Activated T-cell treated with anti-CD3 and anti-CD28 coated beads, Interleukin-2, amount 50 U/mL, for 72 hours (primary cell): ENCODE data around the gene CERS4. TPM values are rescaled to one million over a fixed set of nuclear protein-coding genes. Genes with fewer than 3 reads are reported as not detected.
"Not testable (repeated sequence)": the region's sequence is repeated elsewhere in the genome, so short reads cannot be mapped to it uniquely, and the experiment has no call there.

Experiments used
- ATAC-seq, 2 donors: fragments of 150-1000 bp; cut with Tn5 transposase; replicated peaks in 1 of 2; 2 replicates each; pipeline ENCODE4 v1.10.0; 2021; ENCODE audit warnings: moderate library complexity in 2 of 2, mild to moderate bottlenecking in 1 of 2
- DNase-seq, 2 donors: peaks; one replicate each; pipeline ENCODE4 v3.0.0; 2021 to 2022; ENCODE audit warnings: mixed read lengths in 1 of 2
- H3K27ac Mint-ChIP-seq: one replicate; pipeline ENCODE4 v1.8.0; 2022; ENCODE audit warnings: mild to moderate bottlenecking, moderate library complexity, mixed read lengths
- H3K27me3 Mint-ChIP-seq: one replicate; pipeline ENCODE4 v1.8.0; 2022; ENCODE audit warnings: low read depth, mixed read lengths
- H3K36me3 Mint-ChIP-seq, 2 donors: one replicate each; pipeline ENCODE4 v1.8.0; 2022; ENCODE audit warnings: mixed read lengths in 2 of 2, mild to moderate bottlenecking in 1 of 2; ENCODE audit not compliant: insufficient read depth in 2 of 2
- H3K4me1 Mint-ChIP-seq: one replicate; pipeline ENCODE4 v1.8.0; 2022; ENCODE audit warnings: low read depth, mixed read lengths
- H3K4me3 Mint-ChIP-seq, 2 donors: one replicate each; pipeline ENCODE4 v1.8.0; 2022; ENCODE audit warnings: mild to moderate bottlenecking in 2 of 2, mixed read lengths in 2 of 2, moderate library complexity in 2 of 2
- H3K9me3 Mint-ChIP-seq, 2 donors: one replicate each; pipeline ENCODE4 v1.8.0; 2022; ENCODE audit warnings: mixed read lengths in 2 of 2
- total RNA-seq, 2 donors: library from RNA; stranded (reverse); gene quantifications; one replicate each; pipeline ENCODE4 v1.2.3, GENCODE V29; 2022

The CERS4 gene
- total RNA-seq, 2 donors from 2014 or later, result 23.2 to 29.5 TPM

DNA sequence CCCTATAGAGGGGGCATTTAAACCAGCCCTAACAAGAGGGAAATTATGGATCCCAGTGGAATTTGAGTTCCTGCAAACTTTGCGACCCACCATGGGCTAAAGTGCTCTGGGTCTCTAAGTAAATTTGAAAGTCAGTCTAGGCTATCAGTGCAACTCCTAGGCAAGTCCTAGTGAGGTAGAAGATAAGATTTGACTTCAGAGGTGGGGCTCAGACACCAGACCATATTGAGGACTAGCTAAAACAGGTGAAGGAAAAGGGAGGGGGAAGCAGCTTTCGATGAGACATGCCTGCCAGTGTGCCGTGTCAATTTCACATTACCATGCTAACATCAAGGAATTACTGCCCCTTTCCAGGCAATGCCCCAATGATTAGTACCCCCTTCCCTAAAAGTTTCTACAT, 60.6 kb downstream of the CERS4 start:
- H3K9me3 Mint-ChIP-seq, result no peaks in the 10 kb centered on the region
- no peaks in the 10 kb centered on the region for H3K27me3 Mint-ChIP-seq
- H3K4me1 Mint-ChIP-seq, result peaks cover 17% of the 10 kb centered on the region
- peak overlapping the region; percentile 78 to 93 for H3K4me3 Mint-ChIP-seq
- no peaks in the 10 kb centered on the region for H3K36me3 Mint-ChIP-seq
- ATAC-seq (no peak), DNase-seq (no peak)
- peak overlapping the region; percentile 96 for H3K27ac Mint-ChIP-seq

DNA sequence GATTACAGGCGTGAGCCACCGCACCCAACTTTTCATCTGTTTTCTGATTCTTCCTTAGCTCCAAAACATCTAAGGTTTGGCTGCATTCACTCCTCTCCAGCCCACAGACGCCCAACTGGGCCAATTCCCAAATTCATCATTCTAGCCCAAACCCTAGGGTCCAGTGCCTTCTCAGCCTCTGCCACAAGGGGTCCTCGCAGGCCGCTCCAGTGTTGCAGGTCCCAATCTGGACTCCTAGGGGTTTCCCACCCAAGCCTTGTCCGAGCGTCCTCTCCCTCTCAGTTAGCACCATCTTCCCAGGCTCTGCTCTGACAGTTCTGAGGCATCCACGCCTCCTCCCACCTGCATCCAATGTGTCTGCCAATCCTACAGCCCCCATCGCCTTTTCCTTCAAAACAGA, 67.3 kb downstream of the CERS4 start:
- not testable (repeated sequence) for H3K4me3 Mint-ChIP-seq, H3K27ac Mint-ChIP-seq, H3K9me3 Mint-ChIP-seq, DNase-seq, H3K36me3 Mint-ChIP-seq, H3K4me1 Mint-ChIP-seq, H3K27me3 Mint-ChIP-seq
- ATAC-seq, result peak; percentile 43 to 60

- H3K27me3 Mint-ChIP-seq, H3K4me1 Mint-ChIP-seq, DNase-seq, H3K9me3 Mint-ChIP-seq, H3K27ac Mint-ChIP-seq, H3K36me3 Mint-ChIP-seq, H3K4me3 Mint-ChIP-seq: not testable (repeated sequence)
- peak; percentile 49 to 55 for ATAC-seq
These were observed 82.2 kb downstream of the CERS4 start for GRCh38 chr19:8291337-8291736.

DNA sequence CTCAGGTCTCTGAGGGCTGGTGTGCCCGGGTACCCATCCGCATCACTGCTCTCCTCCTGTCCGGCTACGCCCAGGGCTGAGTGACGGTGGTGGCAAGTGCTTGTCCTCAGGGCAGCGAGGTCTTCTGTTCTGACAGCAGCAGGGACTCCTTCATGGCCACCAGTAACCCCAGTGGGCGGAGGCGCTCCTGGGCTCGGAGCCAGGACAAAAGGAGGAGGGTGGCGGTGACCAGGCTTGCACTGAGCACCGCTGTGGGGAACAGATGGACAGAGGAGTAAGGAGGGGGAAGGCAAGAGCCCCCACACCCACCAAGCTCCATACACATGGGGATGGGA, 93.2 kb downstream of the CERS4 start:
- H3K27ac Mint-ChIP-seq, result no peak overlapping the region
- peaks cover 16% of the 10 kb centered on the region for H3K4me1 Mint-ChIP-seq
- no peak for ATAC-seq
- H3K36me3 Mint-ChIP-seq, result no peaks in the 10 kb centered on the region
- no peaks in the 10 kb centered on the region for H3K9me3 Mint-ChIP-seq
- no peak for DNase-seq
- no peak overlapping the region for H3K4me3 Mint-ChIP-seq
- H3K27me3 Mint-ChIP-seq, result no peaks in the 10 kb centered on the region

GRCh38 chr19:8302734-8303133, 93.6 kb downstream of the CERS4 start:
- DNase-seq, result no peak
- H3K4me3 Mint-ChIP-seq, result no peak overlapping the region

GRCh38 chr19:8304841-8305621, 95.9 kb downstream of the CERS4 start:
- ATAC-seq, result no peak
- H3K27ac Mint-ChIP-seq, result no peak overlapping the region
- H3K4me3 Mint-ChIP-seq, result no peak overlapping the region
- peaks cover 35% of the 10 kb centered on the region for H3K4me1 Mint-ChIP-seq
- peaks cover 2 to 3% of the 10 kb centered on the region in 2 donors for H3K36me3 Mint-ChIP-seq
- peak; percentile 38 to 40 for DNase-seq
- H3K27me3 Mint-ChIP-seq, result no peaks in the 10 kb centered on the region
- no peaks in the 10 kb centered on the region for H3K9me3 Mint-ChIP-seq

More at GRCh38 chr19:8302734-8303133, 93.6 kb downstream of the CERS4 start:
- Mint-ChIP-seq H3K27ac (no peak overlapping the region), H3K4me1 (peaks cover 20% of the 10 kb centered on the region), H3K9me3 (no peaks in the 10 kb centered on the region), H3K36me3 (no peaks in the 10 kb centered on the region), H3K27me3 (no peaks in the 10 kb centered on the region)
- ATAC-seq, result no peak

GRCh38 chr19:8305798-8306197, 96.6 kb downstream of the CERS4 start:
- Mint-ChIP-seq H3K27ac (no peak overlapping the region), H3K9me3 (no peaks in the 10 kb centered on the region), H3K4me1 (peaks cover 35% of the 10 kb centered on the region), H3K4me3 (no peak overlapping the region), H3K36me3 (peaks cover 2 to 3% of the 10 kb centered on the region in 2 donors), H3K27me3 (no peaks in the 10 kb centered on the region)
- no peak for ATAC-seq
- no peak for DNase-seq

DNA sequence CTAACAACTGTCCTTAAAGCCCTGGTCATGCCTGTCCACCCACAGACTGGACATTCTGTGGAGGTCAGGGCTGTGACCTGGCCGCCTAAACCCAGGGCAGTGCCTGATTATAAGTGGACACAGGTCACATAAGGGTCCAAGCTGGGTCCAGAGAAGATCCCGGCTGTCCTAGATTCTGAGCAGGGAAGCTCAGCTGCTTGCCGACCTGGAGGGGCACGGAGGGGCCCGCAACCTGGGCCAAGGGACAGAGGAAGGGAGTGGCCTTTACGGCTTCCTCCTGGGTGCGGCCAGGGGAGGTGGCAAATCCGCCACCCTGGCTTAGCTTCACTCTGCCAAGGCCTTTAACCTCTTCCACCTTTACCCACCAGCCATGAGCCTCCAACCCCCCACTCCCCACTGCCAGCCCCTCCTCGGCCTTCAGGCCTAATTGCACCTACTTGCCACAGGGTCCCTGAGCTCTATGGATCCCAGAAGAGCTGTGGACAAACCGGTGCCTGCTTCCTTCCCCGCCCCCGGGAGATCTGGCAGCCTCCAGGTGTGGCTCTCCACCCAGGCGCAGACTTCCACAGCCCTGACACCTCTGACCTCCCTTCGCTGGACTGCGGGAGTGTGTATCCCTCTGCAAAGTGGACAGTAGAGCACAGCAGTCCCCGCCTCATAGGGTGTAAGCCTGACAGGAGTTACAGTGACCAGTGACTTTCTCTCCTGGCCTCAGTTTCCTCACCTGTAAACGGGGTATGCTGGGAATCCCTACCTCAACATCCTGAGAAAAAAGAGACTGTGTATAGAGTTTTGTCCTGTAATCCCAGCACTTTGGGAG, 97.3 kb downstream of the CERS4 start:
- Mint-ChIP-seq H3K36me3 (peaks cover 2 to 3% of the 10 kb centered on the region in 2 donors), H3K9me3 (no peaks in the 10 kb centered on the region), H3K4me1 (peaks cover 35% of the 10 kb centered on the region), H3K27ac (peak overlapping the region; percentile 89), H3K4me3 (peak overlapping the region; percentile 80 to 96), H3K27me3 (no peaks in the 10 kb centered on the region)
- DNase-seq (peak in 1 of 2 donors; percentile 1), ATAC-seq (no peak)

DNA sequence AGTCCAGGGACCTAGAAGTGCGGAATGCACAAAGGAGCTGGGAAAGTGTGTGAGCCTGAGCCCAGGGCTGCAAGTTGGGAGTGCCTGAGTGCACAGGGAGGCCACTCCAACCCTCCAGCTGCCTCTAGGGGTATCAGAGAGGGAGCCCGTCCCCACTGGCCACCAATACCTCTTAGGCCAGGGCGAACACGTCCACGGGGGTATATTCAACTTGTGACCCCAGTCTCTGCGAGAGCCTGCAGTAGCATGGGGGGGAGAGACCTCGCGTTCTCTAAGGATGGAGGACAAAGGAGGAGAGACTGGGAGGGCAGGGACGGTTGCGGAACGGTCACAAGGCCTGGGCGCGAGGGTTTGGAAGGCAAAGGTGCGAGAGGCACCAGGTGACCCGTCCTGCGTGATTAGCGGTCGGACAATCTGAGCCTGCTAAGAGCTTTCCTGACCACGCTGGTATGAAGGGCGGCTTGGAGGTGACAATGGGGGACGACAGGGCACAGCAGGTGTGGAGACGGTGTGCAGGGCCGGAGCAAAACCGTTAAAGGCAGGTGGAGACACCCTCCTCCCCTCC, 98.3 kb downstream of the CERS4 start:
- H3K4me3 Mint-ChIP-seq, result peak overlapping the region; percentile 80 to 96
- peak overlapping the region; percentile 89 for H3K27ac Mint-ChIP-seq
- no peak for ATAC-seq
- H3K4me1 Mint-ChIP-seq, result peaks cover 35% of the 10 kb centered on the region
- H3K27me3 Mint-ChIP-seq, result no peaks in the 10 kb centered on the region
- peak in 1 of 2 donors; percentile 13 for DNase-seq
- no peaks in the 10 kb centered on the region for H3K9me3 Mint-ChIP-seq
- peaks cover 2 to 3% of the 10 kb centered on the region in 2 donors for H3K36me3 Mint-ChIP-seq

GRCh38 chr19:8307965-8308866, 99.0 kb downstream of the CERS4 start, which contains the start of gene CD320:
TSS of gene CD320 (minus strand) at chr19:8308358. CDS start at chr19:8308290, 68 bp downstream.
- H3K9me3 Mint-ChIP-seq, result no peaks in the 10 kb centered on the region
- H3K36me3 Mint-ChIP-seq, result peaks cover 2 to 3% of the 10 kb centered on the region in 2 donors
- H3K27ac Mint-ChIP-seq, result peak within 1 kb of the TSS; percentile 96
- DNase-seq (peak; percentile 91 to 93), ATAC-seq (peak; percentile 92 to 93)
- no peaks in the 10 kb centered on the region for H3K27me3 Mint-ChIP-seq
- H3K4me1 Mint-ChIP-seq, result peaks cover 35% of the 10 kb centered on the region
- peak within 1 kb of the TSS; percentile 80 to 96 for H3K4me3 Mint-ChIP-seq

DNA sequence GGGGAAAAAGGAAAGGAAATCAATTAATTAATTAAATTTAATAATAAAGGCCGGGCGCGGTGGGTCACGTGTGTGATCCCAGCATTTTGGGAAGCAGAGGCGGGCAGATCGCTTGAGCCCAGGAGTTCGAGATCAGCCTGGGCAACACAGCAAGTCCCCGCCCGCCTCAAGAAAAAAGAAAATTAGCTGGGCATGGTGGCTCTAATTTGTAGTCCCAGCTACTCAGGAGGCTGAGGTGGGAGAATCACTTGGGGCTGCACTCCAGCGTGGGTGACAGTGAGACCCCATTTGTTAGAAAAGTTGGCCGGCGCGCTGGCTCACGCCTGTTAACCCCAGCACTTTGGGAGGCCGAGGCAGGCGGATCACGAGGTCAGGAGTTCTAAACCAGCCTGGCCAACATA, 99.7 kb downstream of the CERS4 start:
- peaks cover 2 to 3% of the 10 kb centered on the region in 2 donors for H3K36me3 Mint-ChIP-seq
- H3K27ac Mint-ChIP-seq, result peak overlapping the region; percentile 96
- peaks cover 35% of the 10 kb centered on the region for H3K4me1 Mint-ChIP-seq
- no peaks in the 10 kb centered on the region for H3K27me3 Mint-ChIP-seq
- peak in 1 of 2 donors; percentile 0 for DNase-seq
- ATAC-seq, result no peak
- no peaks in the 10 kb centered on the region for H3K9me3 Mint-ChIP-seq
- H3K4me3 Mint-ChIP-seq, result peak overlapping the region; percentile 80 to 96

DNA sequence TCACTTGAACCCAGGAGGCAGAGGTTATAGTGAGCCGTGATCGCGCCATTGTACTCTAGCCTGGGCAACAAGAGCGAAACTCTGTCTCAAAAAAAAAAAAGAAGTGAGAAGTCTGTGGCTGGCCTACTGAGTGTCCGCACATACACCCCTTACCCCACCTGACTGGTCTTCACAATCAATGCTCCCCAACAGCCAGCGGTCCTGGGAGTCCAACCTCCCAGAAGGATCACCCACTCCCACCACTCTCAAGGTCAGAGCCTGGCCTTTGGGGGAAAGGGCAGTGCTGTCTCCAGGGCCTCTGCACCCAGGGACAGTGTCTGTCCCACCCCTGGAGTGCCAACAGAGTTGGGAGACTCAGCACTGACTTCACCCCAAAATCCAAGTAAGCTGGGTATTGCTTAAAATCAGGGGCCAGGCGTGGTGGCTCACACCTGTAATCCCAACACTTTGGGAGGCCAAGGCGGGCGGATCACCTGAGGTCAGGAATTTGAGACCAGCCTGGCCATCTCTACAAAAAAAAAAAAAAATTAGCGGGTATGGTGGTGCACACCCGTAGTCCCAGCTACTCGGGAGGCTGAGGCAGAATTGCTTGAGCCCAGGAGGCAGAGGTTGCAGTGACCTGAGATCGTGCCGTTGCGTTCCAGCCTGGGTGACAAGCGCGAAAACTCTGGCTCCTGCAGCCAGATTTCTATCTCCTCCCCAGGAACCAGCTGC, 101.3 kb downstream of the CERS4 start:
- Mint-ChIP-seq H3K9me3 (no peaks in the 10 kb centered on the region), H3K36me3 (peaks cover 3% of the 10 kb centered on the region in 2 donors), H3K27me3 (no peaks in the 10 kb centered on the region), H3K27ac (no peak overlapping the region), H3K4me1 (peaks cover 35% of the 10 kb centered on the region), H3K4me3 (no peak overlapping the region)
- DNase-seq, result peak in 1 of 2 donors; percentile 0
- no peak for ATAC-seq
